Endometrial microvascular endothelial cells (primary cell): ENCODE results near the gene SMC6. TPM values are rescaled to one million over a fixed set of nuclear protein-coding genes. Genes with fewer than 3 reads are reported as not detected.

Experiments
- in situ Hi-C: cut with HindIII; loops from 2 replicates; pipeline ENCODE4 v1.10.0; 2017; ENCODE audit warnings: low sequenced_read_pairs, low pct_unique_long_range_greater_than_20kb; ENCODE audit errors: inconsistent ontology term
- total RNA-seq: library from RNA; depleted of rRNA; stranded (reverse); fragments of >200 nt; gene quantifications from one replicate; pipeline ENCODE4 v1.2.3, GENCODE V29; 2015; ENCODE audit errors: inconsistent ontology term

Gene SMC6
- total RNA-seq, 1 donor from 2014 or later: 17.2 TPM

DNA sequence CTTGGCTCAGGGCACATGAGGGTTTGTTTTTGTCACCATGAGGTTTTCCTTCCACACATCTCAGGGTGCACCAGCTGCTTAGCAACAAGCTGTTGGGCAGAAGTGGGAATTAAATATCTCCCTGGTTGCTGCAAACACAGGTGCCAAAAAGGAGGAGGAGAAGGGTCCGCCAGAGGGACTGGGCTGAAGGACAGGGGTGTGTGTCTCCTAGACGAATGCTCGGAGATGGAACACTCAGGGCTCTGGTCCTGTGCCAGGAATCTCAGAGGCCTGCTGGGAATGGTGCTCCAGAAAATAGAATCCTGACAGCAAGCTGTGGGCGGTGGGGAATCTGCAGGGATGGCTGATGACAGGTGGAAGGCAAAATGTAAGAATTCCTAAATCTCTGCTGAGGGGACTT, 118.6 kb downstream of the SMC6 start:
- in situ Hi-C loops: no loop called here

DNA sequence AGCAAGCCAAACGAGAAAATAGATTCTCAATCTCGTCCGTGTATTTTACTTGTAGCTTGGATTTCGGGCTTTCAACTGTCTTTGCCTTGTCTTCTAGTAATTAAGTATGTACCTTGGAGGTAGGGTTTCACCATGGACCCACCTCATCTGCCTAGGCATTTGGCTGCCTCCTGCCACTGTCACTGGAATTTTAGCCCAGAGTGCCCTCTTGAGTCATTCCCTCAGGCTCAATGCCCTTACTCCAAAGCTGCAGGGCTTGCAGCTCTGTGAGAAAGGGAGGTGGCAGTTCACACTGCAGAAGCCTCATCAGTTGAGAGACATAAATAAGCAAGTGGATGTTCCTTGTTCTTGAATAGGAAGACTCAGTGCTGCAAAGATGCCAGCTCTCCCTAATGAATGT, 123.5 kb downstream of the SMC6 start:
- in situ Hi-C loops: no loop called here

DNA sequence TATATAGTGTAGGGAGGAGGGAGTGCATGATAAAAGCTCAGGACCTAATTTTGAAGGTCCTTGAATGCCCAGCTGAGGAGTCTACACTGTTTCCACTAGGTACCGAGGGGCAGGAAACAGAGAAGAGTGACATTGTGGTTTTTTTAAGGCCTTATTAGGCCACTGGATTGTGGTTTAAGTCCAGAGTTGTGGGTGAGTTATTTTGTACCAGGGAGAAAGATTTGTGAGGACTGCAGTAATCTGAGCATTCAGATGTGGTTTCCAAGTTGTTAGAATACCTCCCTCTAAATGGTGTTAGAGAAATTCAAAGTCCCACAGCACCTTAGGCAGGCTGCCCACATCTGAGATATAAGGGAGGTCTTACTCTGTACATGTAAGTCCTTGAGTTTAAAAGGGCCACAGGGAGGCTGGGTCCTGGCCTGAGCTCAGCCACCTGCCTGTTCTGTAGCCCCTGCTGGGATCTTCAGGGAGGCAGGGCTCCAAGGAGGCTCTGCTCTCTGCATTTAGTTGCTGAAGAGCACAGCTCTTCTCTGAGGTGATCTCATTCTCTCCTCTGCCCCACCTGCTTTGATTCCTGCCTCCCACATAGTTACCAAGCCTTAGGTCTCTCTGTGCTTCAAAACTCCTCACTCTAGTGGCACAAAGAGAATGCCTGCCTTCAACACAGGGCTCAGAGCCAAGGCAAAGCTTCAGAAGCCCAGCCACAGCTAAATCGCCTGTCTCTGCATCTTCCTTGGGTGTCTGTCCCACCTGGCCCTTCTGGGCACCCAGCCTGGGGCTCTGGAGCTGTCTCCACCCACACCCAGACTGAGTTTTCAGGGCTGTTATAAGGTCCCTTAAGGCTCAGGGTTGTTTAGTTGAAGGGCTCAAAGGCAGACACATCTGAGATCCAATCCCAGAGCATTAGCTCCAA, 125.0 kb downstream of the SMC6 start:
- in situ Hi-C loops: no loop called here

DNA sequence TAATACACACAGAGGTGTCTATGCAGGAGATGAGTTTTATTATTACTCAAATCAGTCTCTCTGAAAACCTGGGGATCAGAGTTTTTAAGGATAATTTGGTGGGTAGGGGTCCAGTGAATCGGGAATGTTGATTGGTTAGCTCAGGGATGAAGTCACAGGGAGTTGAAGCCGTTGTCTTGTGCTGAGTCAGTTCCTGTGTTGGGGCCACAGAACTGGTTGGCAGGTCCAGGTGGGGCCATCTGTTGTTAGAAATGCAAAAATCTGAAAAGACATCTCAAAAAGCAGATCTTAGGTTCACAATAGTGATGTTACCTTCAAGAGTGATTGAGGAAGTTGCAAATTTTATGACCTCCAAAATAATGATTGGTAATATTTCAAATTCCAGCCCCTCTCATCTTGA, 126.2 kb downstream of the SMC6 start:
- in situ Hi-C loops: no loop called here

DNA sequence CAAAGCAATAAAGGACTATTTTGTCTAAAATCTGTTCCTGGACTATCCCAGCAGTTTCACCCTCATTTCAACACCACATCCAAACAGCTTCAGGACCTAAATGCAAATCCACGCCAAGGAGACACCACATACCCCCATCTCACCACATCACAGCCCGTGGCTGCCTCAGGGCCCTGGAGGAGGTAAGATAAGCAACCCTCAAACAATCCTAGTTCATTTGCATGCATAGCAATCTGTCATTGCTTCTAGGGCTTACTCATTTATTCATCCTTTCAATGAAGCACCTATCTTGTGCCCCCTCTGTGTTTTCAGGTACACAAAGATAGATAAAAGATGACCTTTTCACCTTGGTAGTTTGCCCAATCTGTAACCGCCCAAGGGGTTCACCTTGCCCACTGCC, 126.6 kb downstream of the SMC6 start:
- in situ Hi-C loops: no loop called here

DNA sequence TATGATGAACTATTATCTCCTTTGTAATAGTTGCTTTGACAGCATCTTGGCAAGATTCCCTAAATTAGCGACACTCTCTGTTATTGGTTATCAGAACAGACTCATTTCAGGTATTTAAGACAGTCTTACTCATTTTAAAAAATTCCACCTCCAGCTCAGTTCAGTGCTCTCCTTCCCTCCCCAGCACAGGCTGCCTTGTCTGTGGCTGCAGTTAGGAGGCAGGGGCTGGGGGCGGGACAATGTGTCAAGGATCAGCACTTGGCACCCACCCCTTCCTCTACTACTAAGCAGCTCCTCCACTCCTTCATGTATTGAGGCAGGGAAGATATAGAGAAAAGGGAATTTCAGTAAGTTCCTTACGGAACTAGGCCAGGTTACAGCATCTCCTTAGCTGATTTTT, 128.2 kb downstream of the SMC6 start:
- in situ Hi-C loops: no loop called here

DNA sequence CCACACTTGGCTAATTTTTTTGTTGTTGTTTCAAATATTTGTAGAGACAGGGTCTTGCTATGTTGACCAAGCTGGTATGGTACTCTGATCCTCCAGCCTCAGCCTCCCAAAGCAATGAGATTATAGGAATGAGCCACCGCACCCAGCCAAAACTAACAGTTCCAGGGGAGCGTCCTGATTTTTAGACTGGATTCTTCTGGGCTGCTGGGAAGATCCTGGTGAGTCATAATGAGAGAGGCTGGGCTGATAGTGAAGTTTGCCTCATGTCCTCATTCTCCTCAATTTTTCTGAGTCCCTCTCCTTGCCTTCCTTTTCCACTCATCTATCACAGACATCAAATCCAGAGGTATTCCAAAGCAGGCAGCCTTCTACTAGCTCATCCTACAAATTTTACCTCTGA, 131.8 kb downstream of the SMC6 start:
- in situ Hi-C loops: no loop called here

DNA sequence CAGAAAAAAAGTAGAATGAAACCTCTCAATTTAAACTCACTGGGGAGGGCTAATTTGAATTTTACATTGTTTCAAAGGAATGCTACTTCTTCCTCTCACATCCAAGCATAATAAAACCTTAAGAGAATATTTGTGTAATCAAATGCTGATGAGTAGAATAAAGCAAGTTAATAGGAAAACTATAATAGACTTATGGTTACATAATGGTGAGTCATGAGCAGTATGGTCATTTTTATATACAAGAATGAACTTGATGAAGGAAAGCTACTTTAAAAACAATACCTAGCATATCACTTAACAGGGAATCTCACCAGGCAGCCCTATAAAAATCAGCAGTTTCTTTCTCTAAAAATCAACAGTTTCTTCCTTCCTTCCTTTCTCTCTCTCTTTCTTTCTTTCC, 132.8 kb downstream of the SMC6 start:
- in situ Hi-C loops: no loop called here

DNA sequence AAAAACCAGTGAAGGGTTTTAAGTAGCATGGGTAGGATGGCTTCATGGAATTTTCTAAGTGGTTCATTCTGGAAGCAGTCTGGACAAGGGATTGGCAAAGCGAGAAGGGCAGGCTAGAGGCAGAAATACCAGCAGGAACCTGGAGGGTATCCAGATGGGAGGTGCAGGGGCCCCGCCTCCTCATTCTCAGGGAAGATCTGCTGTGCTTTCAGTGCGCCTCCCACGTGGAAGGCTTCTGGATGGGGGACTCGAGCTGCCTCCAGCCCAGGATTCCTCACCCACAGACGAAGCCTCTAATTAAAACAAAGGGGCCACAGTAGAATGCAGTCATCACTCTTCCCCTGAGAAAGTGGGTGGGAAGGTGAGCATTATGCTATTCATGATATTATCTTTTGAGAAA, 133.3 kb downstream of the SMC6 start:
- in situ Hi-C loops: no loop called here

DNA sequence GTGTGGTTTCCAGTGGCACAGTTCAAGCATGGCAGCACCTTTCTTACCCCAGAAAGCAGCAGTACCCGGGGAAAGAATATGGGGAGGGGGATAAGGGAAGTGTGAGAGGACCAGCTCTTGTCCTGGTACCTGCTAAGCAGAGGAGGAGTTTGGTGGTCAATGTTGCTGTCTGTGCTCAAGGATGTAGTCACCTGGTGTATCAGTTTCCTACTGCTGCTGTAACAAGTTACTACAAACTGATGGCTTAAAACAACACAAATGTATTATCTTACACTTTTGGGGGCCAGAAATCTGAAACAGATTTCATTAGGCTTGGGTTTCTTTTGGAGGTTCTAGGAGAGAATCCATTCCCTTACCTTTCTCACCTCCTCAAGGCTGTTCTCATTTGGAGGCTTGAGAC, 135.7 kb downstream of the SMC6 start:
- in situ Hi-C loops: no loop called here

DNA sequence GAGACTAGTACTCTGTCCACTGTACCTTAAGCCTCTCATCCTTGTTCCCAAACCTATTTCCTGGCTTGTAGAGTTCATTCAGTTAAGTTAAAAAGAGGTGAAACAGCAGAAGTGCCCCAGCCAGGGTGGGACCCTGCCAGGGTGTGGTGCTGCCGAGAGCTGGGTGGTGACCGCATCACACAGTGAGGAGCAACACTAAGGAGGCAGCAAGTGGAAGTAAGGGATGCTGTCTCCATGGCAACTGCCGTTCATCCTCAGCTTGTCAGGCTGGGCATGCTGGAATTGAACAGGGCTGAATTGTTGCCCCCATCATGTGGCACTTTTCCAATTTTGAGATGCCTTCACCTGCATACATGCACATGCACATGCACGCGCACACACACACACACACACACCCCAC, 136.1 kb downstream of the SMC6 start:
- in situ Hi-C loops: no loop called here

DNA sequence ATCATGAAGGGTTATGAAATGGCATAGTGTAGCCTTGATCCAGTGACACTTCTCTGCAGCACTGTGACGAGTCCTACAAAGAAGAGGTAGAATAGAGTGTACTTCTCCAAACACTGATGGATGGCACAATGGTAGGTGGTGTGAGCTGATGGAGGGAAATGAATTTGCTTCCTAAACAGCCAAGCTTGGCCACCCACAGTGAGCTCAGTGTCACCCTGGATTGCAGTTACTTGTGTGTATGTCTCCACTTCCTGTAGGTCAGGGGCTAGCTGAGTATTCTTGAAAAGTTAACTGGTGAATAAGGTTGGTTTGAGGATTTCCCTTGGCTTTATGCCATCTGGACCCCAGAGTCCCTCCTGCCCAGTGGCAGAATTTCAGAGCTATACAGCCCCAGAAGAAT, 137.2 kb downstream of the SMC6 start:
- in situ Hi-C loops: no loop called here

DNA sequence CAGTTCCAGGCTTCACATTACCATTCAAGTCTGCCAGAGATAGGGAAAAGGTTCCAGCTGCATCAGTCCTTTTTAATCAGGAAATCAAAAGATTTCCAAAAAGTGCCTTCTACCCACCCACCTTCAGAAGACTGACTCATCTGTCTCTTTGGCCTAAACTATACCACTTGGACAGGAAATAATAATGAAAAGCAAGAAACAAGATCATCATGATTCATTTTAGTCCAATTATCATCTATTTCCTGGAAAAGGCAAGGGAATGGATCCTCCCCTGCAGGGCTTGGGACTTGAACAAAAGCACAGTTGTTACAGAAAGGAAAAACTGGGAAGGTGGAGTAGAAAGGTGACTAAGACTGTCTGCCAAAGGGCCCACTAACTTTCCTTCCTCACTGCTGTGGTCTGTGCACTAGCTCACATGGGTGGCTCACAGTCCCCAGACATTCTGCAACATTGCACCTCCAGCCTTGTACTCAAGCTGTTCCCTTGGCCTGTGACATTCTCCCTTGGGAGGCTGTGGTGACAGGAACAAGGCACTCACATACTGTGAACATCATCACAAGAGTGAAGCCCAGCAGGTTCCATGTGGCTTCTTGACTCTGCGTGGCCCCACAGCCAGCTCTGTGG, 137.8 kb downstream of the SMC6 start:
- in situ Hi-C loops: no loop called here

DNA sequence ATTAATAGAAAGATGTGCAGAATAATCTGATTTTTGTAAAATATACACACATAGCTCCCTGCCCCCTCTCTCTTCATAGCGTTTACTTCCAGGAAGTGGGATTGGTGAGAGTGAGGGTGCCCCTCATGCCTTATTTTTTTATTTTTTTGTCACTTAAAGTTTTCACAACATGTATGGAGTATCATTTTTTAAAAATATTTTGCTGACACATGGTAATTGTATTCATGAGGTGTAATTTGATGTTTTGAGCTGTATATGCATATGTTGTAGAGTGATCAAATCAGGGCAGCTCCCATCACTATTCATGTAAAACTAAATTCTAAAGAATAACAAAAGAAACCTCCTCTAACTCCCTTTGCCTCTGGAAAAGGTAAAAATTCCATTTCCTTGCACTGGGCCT, 138.5 kb downstream of the SMC6 start:
- in situ Hi-C loops: no loop called here

DNA sequence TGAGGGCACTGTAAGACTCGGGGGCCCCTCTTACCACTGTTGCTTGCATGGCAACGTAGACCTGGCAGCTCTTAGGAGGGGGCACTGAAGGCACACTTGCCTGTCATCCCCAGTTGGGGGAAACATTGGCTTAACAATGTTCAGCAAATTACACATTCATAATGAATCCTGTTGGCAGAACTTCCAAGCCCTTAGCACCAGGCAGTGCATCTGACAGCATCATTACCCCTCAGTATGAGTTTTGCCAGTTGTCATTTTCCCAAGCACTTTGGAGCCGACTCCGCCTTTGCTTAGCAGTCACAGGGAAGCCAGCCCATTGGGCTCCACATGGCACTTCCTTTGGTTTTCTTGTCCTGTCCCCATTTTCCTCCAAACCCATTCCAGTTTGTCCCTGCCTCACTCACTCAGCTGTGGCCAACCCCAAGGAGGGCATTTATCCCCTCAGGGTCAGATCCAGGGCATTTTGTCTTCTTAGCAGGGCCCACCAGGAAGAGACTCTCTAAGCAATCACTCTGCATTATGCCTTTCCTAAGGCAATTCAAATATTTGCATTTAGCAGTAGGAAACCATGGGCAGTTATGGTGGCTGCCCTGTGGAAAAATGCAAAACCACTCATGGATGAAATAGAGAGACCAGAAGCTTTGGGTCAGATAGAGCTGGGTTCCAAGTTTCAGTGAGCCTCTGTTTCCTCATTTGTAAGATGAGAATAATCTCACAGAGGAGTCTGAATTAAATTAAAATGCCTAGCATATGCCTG, 139.3 kb downstream of the SMC6 start:
- in situ Hi-C loops: no loop called here

Other genes starting within 250 kb of the SMC6 start
- not detected for gene RAD51AP2, start 235.4 kb downstream of the SMC6 start, total RNA-seq
- not detected for gene VSNL1, start 213.1 kb downstream of the SMC6 start, total RNA-seq
- 19.9 TPM for gene GEN1, start 328 bp upstream of the SMC6 start, total RNA-seq
- not detected for gene MSGN1, start 62.6 kb upstream of the SMC6 start, total RNA-seq
- gene KCNS3, start 124.9 kb upstream of the SMC6 start, total RNA-seq: 1.1 TPM